Astrocyte of the cerebellum (primary cell): Measurements from ENCODE around the gene CHRNE.

Source experiments
- DNase-seq: peaks from one replicate; pipeline ENCODE4 v3.0.0-alpha.2; 2011; ENCODE audit warnings: low read depth
- H3K4me3 ChIP-seq: 2 replicates; pipeline ENCODE4 v1.5.1; 2011; ENCODE audit warnings: mild to moderate bottlenecking, low read depth, low read length, moderate library complexity
- in situ Hi-C: cut with HindIII; loops from 2 replicates; pipeline ENCODE4 v1.10.0; 2017; ENCODE audit warnings: low sequenced_read_pairs
- TF ChIP-seq, protein P1 (sequence below): IDR thresholded peaks from 2 replicates; pipeline ENCODE4 v1.5.1; 2012; ENCODE audit warnings: low read length, low read depth, moderate library complexity, mild to moderate bottlenecking; ENCODE audit errors: missing control alignments

Gene CHRNE

DNA sequence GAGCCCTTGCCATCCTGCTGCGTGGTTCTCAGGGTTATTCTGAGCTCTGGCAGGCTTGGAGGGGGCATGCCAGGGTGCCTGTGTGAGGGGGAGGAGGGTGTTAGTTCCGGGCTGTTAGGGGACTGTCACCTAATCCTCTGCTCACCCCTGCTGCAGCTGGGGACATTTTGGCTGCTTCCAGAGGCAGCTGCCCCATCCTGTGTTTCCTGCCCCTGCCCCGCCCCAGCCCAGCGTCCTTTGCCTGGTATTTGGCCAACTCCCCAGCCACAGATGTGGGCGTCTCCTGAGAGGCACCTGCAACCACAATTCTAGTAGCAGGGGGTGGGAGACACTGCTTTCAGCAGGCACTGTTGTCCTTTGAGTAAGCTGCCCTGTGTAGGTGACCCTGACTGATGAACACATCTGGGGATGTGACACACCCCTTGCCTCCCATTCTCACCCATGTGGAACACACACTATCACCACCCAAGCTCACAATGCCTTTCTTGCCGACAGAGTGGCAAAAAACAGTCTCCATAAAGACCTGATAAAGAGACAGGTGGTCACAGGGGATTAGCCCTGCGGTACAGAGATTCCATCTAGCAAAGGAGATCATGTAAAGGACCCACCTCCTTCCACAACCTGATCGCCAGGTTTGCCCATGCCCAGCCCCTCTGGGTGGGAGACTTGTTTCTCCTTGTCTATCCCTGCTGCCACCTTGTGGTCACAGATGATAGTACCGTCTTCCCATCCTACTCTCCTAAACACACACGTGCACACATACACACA, at the start of gene CHRNE:
TSS of gene CHRNE (minus strand) at position 48 of the 768 bp plus-strand sequence. CDS start at position 13, 35 bp downstream.
- peak; percentile 71 for DNase-seq
- in situ Hi-C loops = no loop called here
- no peak within 1 kb of the TSS for H3K4me3 ChIP-seq
- TF ChIP-seq, protein P1, sequence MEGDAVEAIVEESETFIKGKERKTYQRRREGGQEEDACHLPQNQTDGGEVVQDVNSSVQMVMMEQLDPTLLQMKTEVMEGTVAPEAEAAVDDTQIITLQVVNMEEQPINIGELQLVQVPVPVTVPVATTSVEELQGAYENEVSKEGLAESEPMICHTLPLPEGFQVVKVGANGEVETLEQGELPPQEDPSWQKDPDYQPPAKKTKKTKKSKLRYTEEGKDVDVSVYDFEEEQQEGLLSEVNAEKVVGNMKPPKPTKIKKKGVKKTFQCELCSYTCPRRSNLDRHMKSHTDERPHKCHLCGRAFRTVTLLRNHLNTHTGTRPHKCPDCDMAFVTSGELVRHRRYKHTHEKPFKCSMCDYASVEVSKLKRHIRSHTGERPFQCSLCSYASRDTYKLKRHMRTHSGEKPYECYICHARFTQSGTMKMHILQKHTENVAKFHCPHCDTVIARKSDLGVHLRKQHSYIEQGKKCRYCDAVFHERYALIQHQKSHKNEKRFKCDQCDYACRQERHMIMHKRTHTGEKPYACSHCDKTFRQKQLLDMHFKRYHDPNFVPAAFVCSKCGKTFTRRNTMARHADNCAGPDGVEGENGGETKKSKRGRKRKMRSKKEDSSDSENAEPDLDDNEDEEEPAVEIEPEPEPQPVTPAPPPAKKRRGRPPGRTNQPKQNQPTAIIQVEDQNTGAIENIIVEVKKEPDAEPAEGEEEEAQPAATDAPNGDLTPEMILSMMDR = peak; percentile 75

DNA sequence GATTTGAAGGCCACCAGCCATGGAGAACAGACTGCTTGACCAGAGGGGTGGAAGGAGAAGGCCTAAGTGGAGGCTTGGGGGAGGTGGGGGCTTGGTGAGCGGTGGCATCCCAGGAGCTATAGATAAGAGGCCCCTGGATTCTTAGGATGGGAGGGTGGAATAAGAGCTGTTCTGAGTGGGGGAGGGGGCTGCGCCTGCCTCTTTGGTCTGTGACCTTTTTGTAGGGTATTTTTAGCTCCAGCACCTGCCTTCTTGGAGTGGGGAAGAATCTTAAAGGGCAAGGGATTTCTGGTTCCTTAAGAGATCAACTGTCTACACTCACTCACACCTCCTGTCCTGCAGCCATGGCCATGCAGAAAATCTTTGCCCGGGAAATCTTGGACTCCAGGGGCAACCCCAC, 48.6 kb upstream of the CHRNE start:
- H3K4me3 ChIP-seq = no peak overlapping the region
- TF ChIP-seq, protein P1 = no peak
- in situ Hi-C loops = no loop called here
- DNase-seq = no peak

DNA sequence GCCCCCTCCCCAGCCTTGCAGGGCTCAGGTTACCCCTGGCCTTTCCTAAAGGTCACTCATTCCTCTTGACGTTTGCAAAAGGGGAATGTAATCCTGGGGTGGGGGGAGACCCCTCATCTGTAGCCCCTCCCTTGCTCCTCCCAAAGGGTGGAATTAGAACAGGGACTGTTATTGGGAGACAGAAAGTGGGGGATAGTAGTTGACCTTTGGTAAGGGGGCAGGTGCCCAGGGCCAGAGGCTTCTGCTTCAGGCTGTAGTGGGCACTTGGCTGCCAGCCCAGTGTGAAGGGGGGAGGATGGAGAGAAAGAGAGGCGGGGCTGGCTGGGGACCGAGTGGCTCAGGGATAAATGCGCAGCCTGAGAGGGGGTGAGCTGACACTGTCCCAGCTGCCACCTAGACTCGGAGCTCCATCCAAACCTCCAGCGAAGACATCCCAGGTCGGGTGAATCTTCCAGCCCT, 47.9 kb upstream of the CHRNE start, which contains the start of gene ENO3:
TSS of gene ENO3 (plus strand) at position 374 of the 459 bp plus-strand sequence. CDS start 711 bp downstream, outside the sequence.
- H3K4me3 ChIP-seq = peak within 1 kb of the TSS; percentile 20
- DNase-seq = no peak
- in situ Hi-C loops = no loop called here
- TF ChIP-seq, protein P1 = no peak

DNA sequence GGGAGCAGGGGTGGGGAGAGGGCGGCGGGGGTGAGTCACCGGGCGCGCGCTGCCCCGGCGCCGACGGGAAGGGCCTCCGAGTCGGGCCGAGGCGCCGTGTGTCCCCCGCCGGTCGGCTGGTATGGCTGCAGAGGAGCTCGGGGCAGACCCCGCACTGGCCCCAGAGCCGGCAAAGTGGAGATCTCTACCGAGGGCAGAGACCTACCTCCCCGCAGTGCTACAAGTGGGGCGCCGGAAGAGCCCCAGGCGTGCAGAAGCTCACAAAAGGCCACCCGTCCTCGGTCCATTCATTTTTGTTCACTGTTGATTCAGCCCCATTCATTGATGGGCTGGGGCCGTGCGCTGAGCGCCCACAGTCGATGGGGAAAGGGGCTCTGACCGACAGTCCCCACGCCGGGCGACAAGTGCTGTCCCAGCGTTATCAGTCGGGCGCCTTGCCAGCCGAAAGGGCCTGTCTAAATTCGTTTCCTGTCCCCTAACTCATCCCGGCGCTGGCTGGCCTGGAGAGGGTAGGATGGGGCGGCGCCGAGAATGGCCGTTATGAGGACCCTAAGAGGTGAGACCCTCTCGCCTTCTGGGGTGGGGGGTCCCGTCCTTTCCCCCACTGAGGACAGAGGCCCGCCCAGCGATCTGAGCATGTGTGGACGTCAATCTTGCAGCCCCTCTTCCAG, 47.3 kb upstream of the CHRNE start:
- in situ Hi-C loops = no loop called here
- DNase-seq = no peak
- H3K4me3 ChIP-seq = peak overlapping the region; percentile 20
- TF ChIP-seq, protein P1 = no peak

DNA sequence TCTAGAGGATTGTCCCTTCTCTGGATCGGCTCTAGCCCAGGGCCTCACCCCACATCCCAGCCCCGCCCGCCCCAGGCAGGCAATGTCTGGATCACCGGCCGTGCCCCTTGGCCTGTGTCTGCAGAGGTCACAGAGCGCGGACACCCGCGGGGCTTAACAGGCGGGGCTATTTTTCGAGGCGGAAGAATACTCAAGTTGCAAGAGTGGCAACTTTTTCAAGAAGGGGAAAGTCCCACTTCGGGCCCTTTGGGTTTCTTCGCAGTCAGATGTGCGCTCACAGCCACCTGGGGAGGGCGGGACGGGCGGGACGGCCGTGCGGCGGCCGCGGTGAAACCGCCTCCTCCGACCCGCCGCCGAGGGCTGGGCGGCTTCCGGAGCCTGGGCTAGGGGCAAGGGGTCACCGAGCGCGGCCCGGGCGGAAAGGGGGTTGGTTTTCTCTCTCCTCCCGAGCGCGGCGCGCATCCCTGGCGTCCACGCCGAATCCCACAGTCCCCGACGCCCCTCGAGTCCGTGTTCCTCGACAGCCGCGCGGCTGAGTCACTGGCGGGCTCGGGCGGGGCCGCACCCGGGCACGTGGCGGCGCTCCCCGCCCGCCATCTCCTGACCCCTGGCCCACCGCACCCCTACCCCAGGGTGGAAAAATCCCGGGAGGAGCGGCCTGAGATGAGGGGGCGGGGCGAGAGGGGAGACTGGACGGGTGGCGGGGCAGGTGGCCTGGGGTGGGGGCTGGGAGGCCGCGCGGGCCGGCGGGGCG, 46.6 kb upstream of the CHRNE start:
- in situ Hi-C loops = no loop called here
- no peak for DNase-seq
- TF ChIP-seq, protein P1 = no peak
- peak overlapping the region; percentile 97 for H3K4me3 ChIP-seq

DNA sequence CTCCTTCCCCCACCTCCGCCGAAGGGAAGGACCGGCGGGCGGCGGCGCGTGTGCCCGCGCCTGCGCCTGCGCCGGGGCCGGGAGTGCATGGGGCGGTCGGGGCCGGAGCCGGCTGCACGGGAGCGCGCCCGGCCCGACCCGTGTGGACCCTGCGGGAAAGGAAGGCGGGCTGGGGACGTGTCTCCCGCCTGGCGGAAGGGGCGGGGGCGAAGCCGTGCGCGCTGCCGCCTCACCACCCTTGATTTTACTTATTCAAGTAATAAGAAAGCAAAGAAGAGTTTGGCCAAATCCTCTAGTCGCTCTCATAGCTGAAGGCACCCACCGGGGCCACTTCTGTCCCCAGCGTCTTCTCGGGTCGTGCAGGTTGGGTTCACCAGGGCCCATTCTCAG, 46.0 kb upstream of the CHRNE start:
- in situ Hi-C loops = no loop called here
- TF ChIP-seq, protein P1 = no peak
- DNase-seq = peak; percentile 63
- peak overlapping the region; percentile 97 for H3K4me3 ChIP-seq
